HG02943 (cell line): Measurements from ENCODE around the gene COX20.

Experiments used
- ATAC-seq: cut with Tn5 transposase; IDR thresholded peaks from one replicate; pipeline ENCODE4 v1.9.1; 2021; ENCODE audit warnings: mild to moderate bottlenecking, low read depth, moderate library complexity; ENCODE audit not compliant: unreplicated experiment

Gene COX20

DNA sequence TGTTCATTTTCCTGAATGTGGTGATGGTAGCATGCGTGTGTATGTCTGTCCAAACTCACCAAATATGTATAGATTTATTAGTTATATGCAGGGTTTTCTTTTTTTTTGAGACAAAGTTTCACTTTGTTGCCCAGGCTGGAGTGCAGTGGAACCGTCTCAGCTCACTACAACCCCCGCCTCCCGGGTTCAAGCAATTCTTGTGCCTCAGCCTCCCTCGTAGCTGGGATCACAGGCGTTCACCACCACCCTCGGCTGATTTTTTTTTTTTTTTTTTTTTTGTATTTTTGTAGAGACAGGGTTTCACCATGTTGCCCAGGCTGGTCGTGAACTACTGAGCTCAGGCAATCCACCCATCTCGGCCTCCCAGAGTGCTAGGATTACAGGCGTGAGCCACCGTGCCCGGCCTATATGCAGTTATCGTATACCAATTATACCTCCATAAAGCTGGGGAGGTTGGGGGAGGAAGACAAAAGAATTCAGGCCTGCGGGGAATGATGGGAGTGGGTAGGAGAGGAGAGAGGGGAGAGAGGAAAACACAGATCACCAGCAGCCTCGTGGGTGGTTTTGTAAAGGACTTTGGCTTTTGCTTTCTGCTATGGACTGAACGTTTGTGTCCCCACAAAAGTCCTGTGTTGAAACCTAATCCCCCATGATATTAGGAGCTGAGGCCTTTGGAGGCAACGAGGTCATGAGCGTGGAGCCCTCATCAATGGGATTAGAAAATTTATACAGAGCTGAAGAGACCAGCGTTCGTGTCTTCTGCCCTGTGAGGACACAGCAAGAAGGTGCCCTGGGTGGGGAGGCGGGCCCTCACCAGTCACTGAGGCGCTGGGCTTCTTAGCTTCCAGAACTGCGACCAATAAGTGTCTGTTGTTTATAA is 33.3 kb downstream of the COX20 start:
- ATAC-seq, result no peak

DNA sequence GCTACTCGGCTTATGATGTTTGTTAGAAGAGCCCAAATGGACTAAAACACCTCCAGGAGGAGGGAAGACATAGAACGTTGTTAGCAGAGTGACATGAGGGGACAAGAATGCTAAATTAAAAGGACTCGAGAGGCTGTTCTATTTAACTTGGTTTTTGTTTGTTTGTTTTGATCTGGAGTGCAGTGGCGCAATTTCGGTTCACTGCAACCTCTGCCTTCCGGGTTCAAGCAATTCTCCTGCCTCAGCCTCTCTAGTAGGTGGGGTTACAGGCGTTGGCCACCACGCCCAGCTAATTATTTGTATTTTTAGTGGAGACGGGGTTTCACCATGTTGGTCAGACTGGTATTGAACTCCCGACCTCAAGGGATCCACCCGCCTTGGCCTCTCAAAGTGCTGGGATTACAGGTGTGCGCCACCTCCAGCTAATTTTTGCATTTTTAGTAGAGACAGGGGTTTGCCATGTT is 33.9 kb downstream of the COX20 start:
- ATAC-seq, result no peak

- no peak for ATAC-seq
Observed at GRCh38 chr1:244869950-244870349, 34.5 kb downstream of the COX20 start.

DNA sequence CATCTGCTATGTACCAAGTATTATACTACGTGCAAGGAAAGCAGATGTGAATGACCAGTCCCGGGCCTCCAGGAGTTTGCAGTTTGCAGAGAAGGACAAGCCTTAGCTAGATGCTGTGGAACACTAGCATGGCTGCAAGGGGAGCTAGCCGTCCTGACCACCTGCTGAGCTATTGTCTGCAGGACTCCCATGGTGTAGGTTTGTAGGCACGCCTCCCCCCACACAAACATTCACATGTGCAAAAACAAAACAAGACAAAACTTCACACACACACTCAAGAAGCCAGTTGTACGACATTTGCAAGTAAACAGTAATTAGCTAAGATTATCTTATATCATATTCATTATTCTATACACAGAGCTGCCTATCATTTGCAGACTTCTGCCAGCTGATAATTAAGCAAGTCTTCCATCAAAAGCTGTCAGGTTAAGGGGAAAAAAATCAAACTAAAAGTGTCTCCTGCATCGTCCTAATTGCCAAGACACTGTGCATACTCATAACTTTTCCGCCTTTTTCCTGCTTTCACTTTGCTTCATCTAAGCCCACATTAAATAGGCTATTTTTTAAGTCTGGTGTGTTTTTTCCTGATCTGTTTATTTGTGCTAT is 39.6 kb downstream of the COX20 start:
- no peak for ATAC-seq

DNA sequence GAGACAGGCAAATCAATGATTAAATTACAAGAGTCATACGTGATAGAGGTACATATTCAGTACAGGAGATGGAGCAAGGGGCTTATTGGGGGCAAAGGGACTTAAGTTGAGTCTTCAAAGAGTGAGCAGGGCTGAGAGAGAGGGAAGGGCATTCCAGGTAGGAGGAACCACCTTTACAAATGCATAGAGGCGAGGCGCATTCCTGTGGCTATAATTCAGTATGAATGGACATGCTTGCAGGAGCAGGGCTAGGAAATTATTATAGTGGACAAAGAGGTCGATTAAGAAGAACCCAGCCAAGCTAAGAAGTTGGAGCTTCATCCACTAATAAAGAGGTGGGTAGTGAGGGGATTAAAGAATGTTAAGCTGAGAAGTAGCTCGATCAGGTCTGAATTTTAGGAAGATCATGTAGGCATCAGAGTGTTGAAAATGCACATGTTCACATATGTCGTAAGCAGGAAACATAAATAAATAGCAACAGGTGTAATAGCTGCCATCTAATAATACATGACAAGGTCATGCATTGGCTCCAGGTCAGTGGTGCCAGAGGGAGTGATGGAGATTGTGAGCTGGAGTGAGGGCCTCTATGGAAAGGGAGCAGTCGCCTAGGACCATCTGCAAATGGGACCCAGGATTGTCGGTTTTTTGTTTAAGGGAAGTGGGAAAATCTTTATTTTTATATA is 40.9 kb downstream of the COX20 start:
- ATAC-seq, result no peak

GRCh38 chr1:244878681-244879080 is 43.2 kb downstream of the COX20 start:
- ATAC-seq, result no peak

DNA sequence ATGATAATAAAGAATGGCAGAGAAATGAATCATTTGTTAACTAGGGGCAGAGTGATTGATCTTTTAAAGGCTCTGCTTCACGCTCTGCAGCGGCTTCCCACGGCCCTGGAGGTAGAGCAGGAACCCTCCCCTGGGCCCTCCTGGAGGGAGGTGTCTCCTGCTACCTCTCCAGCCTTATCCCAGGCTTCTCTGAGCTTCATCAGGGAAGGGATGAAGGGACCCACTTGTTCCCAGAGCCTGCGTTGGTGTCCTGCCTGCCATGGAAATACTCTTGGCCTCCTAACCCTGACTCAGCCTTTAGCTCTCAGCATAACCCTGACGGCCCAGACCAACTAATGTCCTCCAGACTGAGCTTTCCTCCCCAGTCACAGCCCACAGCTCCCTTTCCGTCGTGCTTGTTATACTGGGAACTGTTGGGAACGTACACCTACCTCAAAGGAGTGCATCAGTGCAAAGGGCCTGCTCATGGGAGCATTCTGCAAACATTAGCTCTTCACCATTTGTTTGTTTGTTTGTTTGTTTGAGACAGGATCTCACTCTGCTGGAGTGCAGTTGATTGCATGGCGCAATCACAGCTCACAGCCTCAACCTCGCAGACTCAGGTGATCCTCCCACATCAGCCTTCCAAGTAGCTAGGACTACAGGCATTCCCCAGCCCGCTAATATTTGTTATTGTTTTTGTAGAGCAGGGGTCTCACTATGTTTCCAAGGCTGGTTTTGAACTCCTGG is 46.3 kb downstream of the COX20 start:
- ATAC-seq, result no peak

DNA sequence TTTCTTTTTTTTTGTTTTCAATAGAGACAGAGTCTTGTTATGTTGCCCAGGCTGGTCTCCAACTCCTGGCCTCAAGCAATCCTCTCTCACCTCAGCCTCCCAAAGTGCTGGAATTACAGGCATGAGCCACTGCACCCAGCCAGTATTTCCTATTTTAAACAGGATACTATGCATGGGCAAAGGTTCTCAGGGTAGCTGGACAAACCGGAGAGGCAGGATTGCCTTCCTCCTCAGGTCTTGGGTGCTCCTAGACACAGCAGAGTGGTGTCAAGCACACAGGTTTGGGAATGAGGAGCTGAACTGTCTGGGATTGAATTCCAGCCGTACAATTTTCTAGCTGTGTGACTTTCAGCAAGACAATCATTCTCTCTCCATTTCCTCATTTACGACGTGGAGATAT is 51.8 kb downstream of the COX20 start:
- ATAC-seq, result no peak

DNA sequence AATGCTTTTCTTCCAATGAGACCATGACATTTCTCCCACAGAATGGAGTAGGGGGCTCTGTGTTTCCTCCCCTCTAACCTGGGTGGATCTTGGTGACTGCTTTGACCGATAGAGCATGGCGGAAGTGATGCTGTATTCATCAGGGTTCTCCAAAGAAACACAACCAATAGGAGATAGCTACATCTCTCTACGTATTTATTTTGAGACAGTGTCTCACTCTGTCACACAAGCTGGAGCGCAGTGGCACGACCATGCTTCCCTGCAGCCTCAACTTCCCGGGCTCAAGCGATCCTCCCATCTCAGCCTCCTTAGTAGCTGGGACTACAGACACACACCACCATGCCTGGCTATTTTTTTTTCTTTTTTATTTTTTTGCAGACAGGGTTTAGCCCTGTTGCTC is 58.4 kb downstream of the COX20 start:
- ATAC-seq, result no peak
